ENCODE measurements around the gene TFEB. TPM values are rescaled to one million over a fixed set of nuclear protein-coding genes. Genes with fewer than 3 reads are reported as not detected.

TFEB gene
- 10 to 100 TPM; 31.6 to 51.1 (median 46.2) TPM for total RNA-seq
- polyA plus RNA-seq, result 33.4 TPM
- long read RNA-seq, donor 1, transcript TFEB-204 (9 exons, 2,331 nt), result major isoform, 124 of 162 reads
- long read RNA-seq, donor 1, partial matches to known transcripts, result 16 of 162 reads
- long read RNA-seq, donor 1, other reads (novel, unspliced or antisense), result 16 of 162 reads
- long read RNA-seq, donor 2, transcript TFEB-204 (9 exons, 2,331 nt), result major isoform, 43 of 56 reads
- long read RNA-seq, donor 2, partial matches to known transcripts, result 3 of 56 reads
- long read RNA-seq, donor 2, other reads (novel, unspliced or antisense), result 6 of 56 reads
- long read RNA-seq, donor 3, transcript TFEB-202 (8 exons, 2,315 nt), result minor isoform, 6 of 32 reads
- long read RNA-seq, donor 3, transcript TFEB-204 (9 exons, 2,331 nt), result major isoform, 15 of 32 reads
- long read RNA-seq, donor 3, partial matches to known transcripts, result 1 of 32 reads
- long read RNA-seq, donor 3, other reads (novel, unspliced or antisense), result 10 of 32 reads
- long read RNA-seq, donor 4, transcript TFEB-204 (9 exons, 2,331 nt), result major isoform, 54 of 74 reads
- long read RNA-seq, donor 4, partial matches to known transcripts, result 3 of 74 reads
- long read RNA-seq, donor 4, other reads (novel, unspliced or antisense), result 12 of 74 reads

- H3K27ac ChIP-seq (ENCODE audit: low read length), result peak within 1 kb of the TSS; percentile 95
- 7% methylated on average over 50 of the region's 50 CpGs for WGBS
- DNase-seq (peak; percentile 95 to 99 (median 98)), ATAC-seq (peak; percentile 69 to 79)
- H3K9me3 ChIP-seq (ENCODE audit: control insufficient read depth, low read length), result no peaks in the 10 kb centered on the region
- H3K4me3 ChIP-seq (ENCODE audit: low read length), result peak within 1 kb of the TSS; percentile 94
- peaks cover 18% of the 10 kb centered on the region for H3K4me1 ChIP-seq (ENCODE audit: control insufficient read depth, insufficient read depth, low read length)
- intact Hi-C loops (cut with DNase I), result loop anchor here in 2 of 4 donors (2.0 kb wide), 1 partner anchor 29 kb away; no protein-coding TSS in a partner anchor
- H3K27me3 ChIP-seq (ENCODE audit: control insufficient read depth, insufficient read depth), result no peaks in the 10 kb centered on the region
Observed at GRCh38 chr6:41735427-41736185, at the start of gene TFEB. Gene TFEB (minus strand): TSS chr6:41735608. CDS start chr6:41691213, 44,395 bp downstream.

GRCh38 chr6:41784581-41785171 is 49.3 kb upstream of the TFEB start:
- Histone ChIP-seq H3K9me3 (ENCODE audit: control insufficient read depth, low read length) (no peaks in the 10 kb centered on the region), H3K27me3 (ENCODE audit: control insufficient read depth, insufficient read depth) (no peaks in the 10 kb centered on the region), H3K4me3 (ENCODE audit: low read length) (no peak overlapping the region), H3K4me1 (ENCODE audit: control insufficient read depth, insufficient read depth, low read length) (no peaks in the 10 kb centered on the region), H3K27ac (ENCODE audit: low read length) (no peak overlapping the region)
- WGBS, result 69% methylated on average over 5 of the region's 5 CpGs
- intact Hi-C loops (cut with DNase I), result loop anchor here in 3 of 4 donors (5.0 to 10.0 kb wide), 4 partner anchors 140 to 263 kb away; partner anchors contain the start of genes BYSL (in 1 of the 3) and MED20 (in 1 of the 3)
- DNase-seq (no peak), ATAC-seq (no peak)

- ATAC-seq (no peak), DNase-seq (peak in 1 of 3 donors; percentile 44)
- Histone ChIP-seq H3K27ac (ENCODE audit: low read length) (no peak overlapping the region), H3K9me3 (ENCODE audit: control insufficient read depth, low read length) (no peaks in the 10 kb centered on the region), H3K27me3 (ENCODE audit: control insufficient read depth, insufficient read depth) (no peaks in the 10 kb centered on the region), H3K4me3 (ENCODE audit: low read length) (no peak overlapping the region), H3K4me1 (ENCODE audit: control insufficient read depth, insufficient read depth, low read length) (no peaks in the 10 kb centered on the region)
- intact Hi-C loops (cut with DNase I), result loop anchor here in 3 of 4 donors (5.0 to 10.0 kb wide), 4 partner anchors 142 to 264 kb away; partner anchors contain the start of genes BYSL (in 1 of the 3) and MED20 (in 1 of the 3)
- WGBS, result 83% methylated on average over 6 of the region's 6 CpGs
Observed at GRCh38 chr6:41783106-41783780, 47.8 kb upstream of the TFEB start.

GRCh38 chr6:41781366-41781730 is 45.9 kb upstream of the TFEB start:
- no peaks in the 10 kb centered on the region for H3K4me1 ChIP-seq (ENCODE audit: control insufficient read depth, insufficient read depth, low read length)
- ATAC-seq (peak; percentile 1 to 34), DNase-seq (peak; percentile 58 to 82 (median 64))
- WGBS, result 18% methylated on average over 3 of the region's 3 CpGs
- peak overlapping the region; percentile 80 for H3K4me3 ChIP-seq (ENCODE audit: low read length)
- H3K27me3 ChIP-seq (ENCODE audit: control insufficient read depth, insufficient read depth), result no peaks in the 10 kb centered on the region
- no peaks in the 10 kb centered on the region for H3K9me3 ChIP-seq (ENCODE audit: control insufficient read depth, low read length)
- intact Hi-C loops (cut with DNase I), result loop anchor here in 3 of 4 donors (5.0 to 10.0 kb wide), 4 partner anchors 143 to 266 kb away; partner anchors contain the start of genes BYSL (in 1 of the 3) and MED20 (in 1 of the 3)
- peak overlapping the region; percentile 87 for H3K27ac ChIP-seq (ENCODE audit: low read length)

GRCh38 chr6:41780551-41781365 is 45.4 kb upstream of the TFEB start, which contains the start of gene PRICKLE4:
Gene PRICKLE4 (plus strand): TSS chr6:41780782. CDS start chr6:41783474, 2,692 bp downstream.
- H3K9me3 ChIP-seq (ENCODE audit: control insufficient read depth, low read length), result no peaks in the 10 kb centered on the region
- ATAC-seq (peak; percentile 70 to 84), DNase-seq (peak; percentile 57 to 87 (median 83))
- no peaks in the 10 kb centered on the region for H3K27me3 ChIP-seq (ENCODE audit: control insufficient read depth, insufficient read depth)
- under 1% methylated on average over 36 of the region's 36 CpGs for WGBS
- peak within 1 kb of the TSS; percentile 87 for H3K27ac ChIP-seq (ENCODE audit: low read length)
- intact Hi-C loops (cut with DNase I), result loop anchor here in 3 of 4 donors (5.0 to 10.0 kb wide), 4 partner anchors 144 to 267 kb away; partner anchors contain the start of genes BYSL (in 1 of the 3) and MED20 (in 1 of the 3)
- no peaks in the 10 kb centered on the region for H3K4me1 ChIP-seq (ENCODE audit: control insufficient read depth, insufficient read depth, low read length)
- H3K4me3 ChIP-seq (ENCODE audit: low read length), result peak within 1 kb of the TSS; percentile 80

GRCh38 chr6:41779788-41780550 is 44.6 kb upstream of the TFEB start, which contains the start of gene FRS3:
Gene FRS3 (minus strand): TSS chr6:41779900. CDS start chr6:41776987, 2,913 bp downstream.
- Histone ChIP-seq H3K9me3 (ENCODE audit: control insufficient read depth, low read length) (no peaks in the 10 kb centered on the region), H3K4me1 (ENCODE audit: control insufficient read depth, insufficient read depth, low read length) (no peaks in the 10 kb centered on the region), H3K27me3 (ENCODE audit: control insufficient read depth, insufficient read depth) (no peaks in the 10 kb centered on the region), H3K27ac (ENCODE audit: low read length) (peak within 1 kb of the TSS; percentile 87), H3K4me3 (ENCODE audit: low read length) (peak within 1 kb of the TSS; percentile 80)
- under 1% methylated on average over 73 of the region's 73 CpGs for WGBS
- ATAC-seq, result peak; percentile 90 to 94
- intact Hi-C loops (cut with DNase I), result loop anchor here (2.0 to 10.0 kb wide), 6 partner anchors 145 to 415 kb away; partner anchors contain the start of genes BYSL (in 1 of the 4) and MED20 (in 1 of the 4)
- DNase-seq, result peak; percentile 98 to 100 (median 99)

- H3K27ac ChIP-seq (ENCODE audit: low read length), result no peak overlapping the region
- H3K9me3 ChIP-seq (ENCODE audit: control insufficient read depth, low read length), result no peaks in the 10 kb centered on the region
- WGBS, result 2% methylated on average over 14 of the region's 16 CpGs
- peak overlapping the region; percentile 80 for H3K4me3 ChIP-seq (ENCODE audit: low read length)
- H3K4me1 ChIP-seq (ENCODE audit: control insufficient read depth, insufficient read depth, low read length), result no peaks in the 10 kb centered on the region
- DNase-seq, result peak in 1 of 3 donors; percentile 60
- ATAC-seq, result no peak
- no peaks in the 10 kb centered on the region for H3K27me3 ChIP-seq (ENCODE audit: control insufficient read depth, insufficient read depth)
- intact Hi-C loops (cut with DNase I), result loop anchor here in 2 of 4 donors (2.0 to 10.0 kb wide), 2 partner anchors 265 to 415 kb away; no protein-coding TSS in a partner anchor
Observed at GRCh38 chr6:41779336-41779735, 43.9 kb upstream of the TFEB start.

- Histone ChIP-seq H3K4me3 (ENCODE audit: low read length) (peak overlapping the region; percentile 80), H3K9me3 (ENCODE audit: control insufficient read depth, low read length) (no peaks in the 10 kb centered on the region), H3K27me3 (ENCODE audit: control insufficient read depth, insufficient read depth) (no peaks in the 10 kb centered on the region), H3K27ac (ENCODE audit: low read length) (no peak overlapping the region), H3K4me1 (ENCODE audit: control insufficient read depth, insufficient read depth, low read length) (no peaks in the 10 kb centered on the region)
- intact Hi-C loops (cut with DNase I), result loop anchor here in 2 of 4 donors (2.0 to 10.0 kb wide), 2 partner anchors 266 to 414 kb away; no protein-coding TSS in a partner anchor
- ATAC-seq (no peak), DNase-seq (no peak)
- 25% methylated on average over 6 of the region's 6 CpGs for WGBS
Observed at GRCh38 chr6:41778895-41779294, 43.5 kb upstream of the TFEB start.
